ENCODE measurements around the gene TBC1D22A. TPM values are rescaled to one million over a fixed set of nuclear protein-coding genes. Genes with fewer than 3 reads are reported as not detected.

TBC1D22A gene
- total and polyA plus RNA-seq, 9 of the 15 experiments (the other 6 are each of a cell fraction or from before 2014, with no cell fraction given) = 0.20 to 11.5 (median 5.2) TPM

DNA sequence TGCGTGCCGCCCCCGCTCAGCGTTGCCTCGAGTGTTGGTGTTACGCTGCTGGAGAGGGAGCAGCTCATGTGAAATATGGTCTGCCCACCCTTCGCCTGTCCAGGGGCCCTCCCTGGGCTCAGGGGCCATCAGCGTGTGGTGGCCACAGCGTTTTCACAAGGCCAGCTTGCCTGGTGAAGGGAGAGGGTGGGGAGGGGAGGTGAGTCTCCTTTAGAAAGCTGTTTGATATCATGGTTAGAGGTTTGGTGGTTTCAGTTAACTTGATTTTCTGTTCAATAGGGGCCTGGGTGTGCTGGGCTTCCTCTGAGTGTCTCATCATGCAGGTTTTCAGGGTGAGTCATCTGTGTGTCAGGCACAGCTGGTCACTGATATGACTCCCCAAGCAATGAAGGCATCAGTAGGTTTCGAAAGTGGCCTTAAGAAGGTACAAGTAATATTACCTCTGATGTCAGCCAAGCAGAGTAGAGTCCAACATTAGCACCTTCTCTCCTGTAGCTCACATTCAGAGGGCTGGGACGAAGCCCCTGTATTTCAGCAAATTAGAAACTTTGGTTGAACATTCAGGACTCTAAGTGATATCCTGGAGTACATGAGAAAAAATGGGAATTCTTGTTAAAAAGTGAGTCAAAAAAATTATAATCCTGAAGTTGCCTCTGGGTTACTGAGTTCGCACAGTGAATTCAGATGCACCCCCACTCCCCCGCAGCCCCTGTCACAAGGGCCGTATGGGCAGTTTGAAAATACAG is 172.5 kb downstream of the TBC1D22A start (continued):
- TF ChIP-seq, protein P1, sequence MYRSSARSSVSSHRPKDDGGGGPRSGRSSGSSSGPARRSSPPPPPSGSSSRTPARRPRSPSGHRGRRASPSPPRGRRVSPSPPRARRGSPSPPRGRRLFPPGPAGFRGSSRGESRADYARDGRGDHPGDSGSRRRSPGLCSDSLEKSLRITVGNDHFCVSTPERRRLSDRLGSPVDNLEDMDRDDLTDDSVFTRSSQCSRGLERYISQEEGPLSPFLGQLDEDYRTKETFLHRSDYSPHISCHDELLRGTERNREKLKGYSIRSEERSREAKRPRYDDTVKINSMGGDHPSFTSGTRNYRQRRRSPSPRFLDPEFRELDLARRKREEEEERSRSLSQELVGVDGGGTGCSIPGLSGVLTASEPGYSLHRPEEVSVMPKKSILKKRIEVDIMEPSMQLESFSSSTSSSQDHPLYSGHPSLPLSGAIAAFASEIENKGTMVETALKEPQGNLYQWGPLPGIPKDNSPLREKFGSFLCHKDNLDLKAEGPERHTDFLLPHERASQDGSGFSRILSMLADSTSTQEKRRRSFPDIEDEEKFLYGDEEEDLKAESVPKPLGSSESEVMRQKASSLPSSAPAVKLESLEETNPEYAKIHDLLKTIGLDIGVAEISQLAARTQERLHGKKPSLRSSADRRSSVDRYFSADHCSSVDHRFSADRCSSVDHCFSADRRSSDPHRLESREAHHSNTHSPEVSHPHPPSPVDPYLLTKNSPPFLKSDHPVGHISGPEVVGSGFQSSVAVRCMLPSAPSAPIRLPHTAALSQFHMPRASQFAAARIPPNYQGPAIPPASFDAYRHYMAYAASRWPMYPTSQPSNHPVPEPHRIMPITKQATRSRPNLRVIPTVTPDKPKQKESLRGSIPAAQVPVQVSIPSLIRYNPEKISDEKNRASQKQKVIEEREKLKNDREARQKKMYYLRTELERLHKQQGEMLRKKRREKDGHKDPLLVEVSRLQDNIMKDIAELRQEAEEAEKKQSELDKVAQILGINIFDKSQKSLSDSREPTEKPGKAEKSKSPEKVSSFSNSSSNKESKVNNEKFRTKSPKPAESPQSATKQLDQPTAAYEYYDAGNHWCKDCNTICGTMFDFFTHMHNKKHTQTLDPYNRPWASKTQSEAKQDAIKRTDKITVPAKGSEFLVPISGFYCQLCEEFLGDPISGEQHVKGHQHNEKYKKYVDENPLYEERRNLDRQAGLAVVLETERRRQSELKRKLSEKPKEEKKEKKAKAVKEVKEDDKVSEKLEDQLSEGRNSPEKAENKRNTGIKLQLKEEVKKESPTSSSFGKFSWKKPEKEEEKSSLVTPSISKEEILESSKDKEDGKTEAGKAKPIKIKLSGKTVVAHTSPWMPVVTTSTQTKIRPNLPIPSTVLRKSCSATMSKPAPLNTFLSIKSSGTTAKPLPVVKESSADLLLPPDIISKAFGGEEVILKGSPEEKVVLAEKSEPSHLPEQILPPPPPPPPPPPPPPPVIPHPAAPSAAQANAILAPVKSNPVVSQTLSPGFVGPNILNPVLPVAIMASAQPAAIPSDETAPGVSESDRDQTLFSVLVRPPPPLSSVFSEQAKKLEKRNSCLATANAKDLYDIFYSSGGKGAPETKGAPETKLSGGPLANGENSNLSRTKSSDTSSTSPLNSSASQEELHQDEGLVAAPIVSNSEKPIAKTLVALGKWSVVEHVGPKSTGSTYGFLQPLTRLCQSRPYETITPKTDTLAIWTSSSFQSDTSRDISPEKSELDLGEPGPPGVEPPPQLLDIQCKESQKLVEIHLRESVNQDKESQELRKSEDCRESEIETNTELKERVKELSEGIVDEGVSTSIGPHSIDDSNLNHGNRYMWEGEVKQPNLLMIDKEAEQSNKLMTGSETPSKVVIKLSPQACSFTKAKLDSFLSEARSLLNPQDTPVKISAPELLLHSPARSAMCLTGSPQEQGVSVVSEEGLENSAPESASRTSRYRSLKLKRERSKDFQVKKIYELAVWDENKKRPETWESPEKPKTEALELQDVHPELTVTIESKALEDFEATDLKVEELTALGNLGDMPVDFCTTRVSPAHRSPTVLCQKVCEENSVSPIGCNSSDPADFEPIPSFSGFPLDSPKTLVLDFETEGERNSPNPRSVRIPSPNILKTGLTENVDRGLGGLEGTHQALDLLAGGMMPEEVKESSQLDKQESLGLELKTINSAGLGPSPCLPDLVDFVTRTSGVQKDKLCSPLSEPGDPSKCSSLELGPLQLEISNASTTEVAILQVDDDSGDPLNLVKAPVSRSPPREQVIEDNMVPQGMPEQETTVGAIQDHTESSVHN (IDR thresholded peaks at IDR 0.05; ENCODE audit: borderline replicate concordance in 1 of 2, low read depth in 1 of 2) = peak in 1 of 2 experiments; percentile 96; a peak in 2 of 4 replicates
- TF ChIP-seq, protein P2, sequence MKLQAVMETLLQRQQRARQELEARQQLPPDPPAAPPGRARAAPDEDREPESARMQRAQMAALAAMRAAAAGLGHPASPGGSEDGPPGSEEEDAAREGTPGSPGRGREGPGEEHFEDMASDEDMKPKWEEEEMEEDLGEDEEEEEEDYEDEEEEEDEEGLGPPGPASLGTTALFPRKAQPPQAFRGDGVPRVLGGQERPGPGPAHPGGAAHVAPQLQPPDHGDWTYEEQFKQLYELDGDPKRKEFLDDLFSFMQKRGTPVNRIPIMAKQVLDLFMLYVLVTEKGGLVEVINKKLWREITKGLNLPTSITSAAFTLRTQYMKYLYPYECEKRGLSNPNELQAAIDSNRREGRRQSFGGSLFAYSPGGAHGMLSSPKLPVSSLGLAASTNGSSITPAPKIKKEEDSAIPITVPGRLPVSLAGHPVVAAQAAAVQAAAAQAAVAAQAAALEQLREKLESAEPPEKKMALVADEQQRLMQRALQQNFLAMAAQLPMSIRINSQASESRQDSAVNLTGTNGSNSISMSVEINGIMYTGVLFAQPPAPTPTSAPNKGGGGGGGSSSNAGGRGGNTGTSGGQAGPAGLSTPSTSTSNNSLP (IDR thresholded peaks at IDR 0.05; ENCODE audit: borderline replicate concordance, low read depth, low read length) = peak; percentile 36; the same call in 1 of the 2 replicates
- TF ChIP-seq, protein P3, sequence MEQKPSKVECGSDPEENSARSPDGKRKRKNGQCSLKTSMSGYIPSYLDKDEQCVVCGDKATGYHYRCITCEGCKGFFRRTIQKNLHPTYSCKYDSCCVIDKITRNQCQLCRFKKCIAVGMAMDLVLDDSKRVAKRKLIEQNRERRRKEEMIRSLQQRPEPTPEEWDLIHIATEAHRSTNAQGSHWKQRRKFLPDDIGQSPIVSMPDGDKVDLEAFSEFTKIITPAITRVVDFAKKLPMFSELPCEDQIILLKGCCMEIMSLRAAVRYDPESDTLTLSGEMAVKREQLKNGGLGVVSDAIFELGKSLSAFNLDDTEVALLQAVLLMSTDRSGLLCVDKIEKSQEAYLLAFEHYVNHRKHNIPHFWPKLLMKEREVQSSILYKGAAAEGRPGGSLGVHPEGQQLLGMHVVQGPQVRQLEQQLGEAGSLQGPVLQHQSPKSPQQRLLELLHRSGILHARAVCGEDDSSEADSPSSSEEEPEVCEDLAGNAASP (IDR thresholded peaks at IDR 0.05) = no peak
- TF ChIP-seq LCOR (CRISPR knock-in tag; IDR thresholded peaks at IDR 0.05) (no peak), ELF2 (CRISPR knock-in tag; IDR thresholded peaks at IDR 0.05) (no peak), SRSF1 (IDR thresholded peaks at IDR 0.05; ENCODE audit: low read depth, low read length) (no peak), ZSCAN29 (IDR thresholded peaks at IDR 0.05) (no peak), CXXC5 (CRISPR knock-in tag; IDR thresholded peaks at IDR 0.05) (no peak; the same call in 1 of the 2 replicates), CBX8 (IDR thresholded peaks at IDR 0.05; ENCODE audit: borderline replicate concordance, extremely low read depth, low read depth, low read length, poor library complexity, severe bottlenecking) (no peak), CEBPB (tag; IDR thresholded peaks at IDR 0.05) (peak; percentile 62), CC2D1A (IDR thresholded peaks at IDR 0.05) (no peak; the same call in 1 of the 2 replicates), ARNT (IDR thresholded peaks at IDR 0.05) (peak in 1 of 2 experiments; percentile 79; a peak in 2 of 4 replicates), KDM4B (IDR thresholded peaks at IDR 0.05; ENCODE audit: borderline replicate concordance in 2 of 2, low read depth in 1 of 2) (no peak), HDAC8 (tag; IDR thresholded peaks at IDR 0.05) (peak; percentile 75; the same call in 1 of the 2 replicates), POLR3A (IDR thresholded peaks at IDR 0.05; ENCODE audit: borderline replicate concordance, extremely low read depth, insufficient read depth, insufficient read length) (no peak), ZNF444 (CRISPR knock-in tag; IDR thresholded peaks at IDR 0.05) (no peak)

Measured in K562 (cell line).